Gastrocnemius medialis (tissue), 4 donors: Measurements from ENCODE around the gene TESK1.

ENCODE experiments used
- CTCF ChIP-seq, 5 experiments: fragments of 450-650 bp in 3 of 5; fragments of 200-600 bp in 2 of 5; sonication (generic) in 2 of 5; IDR thresholded peaks in 4 of 5; conservative IDR thresholded peaks in 1 of 5; 1 replicate in 4 of 5; 2 replicates in 1 of 5; pipeline ENCODE4 v1.5.1; 2016 to 2019; ENCODE audit warnings: antibody characterized with exemption in 5 of 5, mild to moderate bottlenecking in 3 of 5, moderate library complexity in 3 of 5
- POLR2A ChIP-seq, 2 donors: fragments of 450-650 bp; IDR thresholded peaks; one replicate each; pipeline ENCODE4 v1.6.1; 2017; ENCODE audit warnings: antibody characterized with exemption in 2 of 2, mild to moderate bottlenecking in 2 of 2, moderate library complexity in 2 of 2

GRCh38 chr9:35615981-35616680, 11.1 kb downstream of the TESK1 start:
- TF ChIP-seq CTCF (IDR thresholded peaks at IDR 0.05 in 4 of 5, conservative IDR thresholded peaks at IDR 0.05 in 1 of 5) (no peak), POLR2A (IDR thresholded peaks at IDR 0.05) (no peak)
